Right cardiac atrium (tissue), 5 donors: ENCODE measurements around the gene MAPK11. TPM values are rescaled to one million over a fixed set of nuclear protein-coding genes. Genes with fewer than 3 reads are reported as not detected.

Experiments used
- ATAC-seq, 2 donors: fragments of 200-7000 bp; cut with Tn5 transposase; one replicate each; pipeline versions ENCODE4 v1.8.0 to v1.9.1; 2020; ENCODE audit warnings: moderate library complexity in 2 of 2, mild to moderate bottlenecking in 1 of 2
- DNase-seq, 3 donors: peaks; one replicate each; pipeline ENCODE4 v3.0.0-alpha.2; 2020
- H3K27ac ChIP-seq: one replicate; pipeline ENCODE4 v1.5.1; 2013; ENCODE audit warnings: mild to moderate bottlenecking, low read length, control low read depth, moderate library complexity
- H3K27me3 ChIP-seq: one replicate; pipeline ENCODE4 v1.6.1; 2013; ENCODE audit not compliant: control insufficient read depth, insufficient read depth
- H3K4me1 ChIP-seq: one replicate; pipeline ENCODE4 v1.6.1; 2013; ENCODE audit warnings: low read length; ENCODE audit not compliant: control insufficient read depth, insufficient read depth
- H3K4me3 ChIP-seq: one replicate; pipeline ENCODE4 v1.5.1; 2013; ENCODE audit warnings: low read length, control low read depth
- H3K9me3 ChIP-seq: one replicate; pipeline ENCODE4 v1.6.1; 2013; ENCODE audit warnings: low read length; ENCODE audit not compliant: control insufficient read depth
- WGBS: extraction: QIAGEN DNeasy Blood & Tissue Kit; methylation state at CpG from one replicate; pipeline ENCODE4 v1.1.7; 2013; 5-methylcytosine and 5-hydroxymethylcytosine counted together
- intact Hi-C, 4 donors: fragments of 100-400 bp; cut with DNase I; formaldehyde crosslinking; loops; one replicate each; pipeline versions ENCODE4 v1.11.0 to v1.14.0; 2022 to 2023
- polyA plus RNA-seq: library from polyadenylated mRNA; stranded (reverse); fragments of 200-250 nt; gene quantifications from one replicate; pipeline ENCODE4 v1.2.3, GENCODE V29; 2013
- total RNA-seq, 4 donors: library from RNA; stranded (reverse); fragmentation: NEBNext Ultra II Directional; extraction: Animal tissue kit (Norgen Biotek cat#: 25700); gene quantifications; one replicate each; pipeline ENCODE4 v1.2.1, GENCODE V29; 2021
- donor health status: healthy with polysubstance abuse.
- donor health status: DM: no; HTN: yes; CAD: no.
- donor health status: DM: no; HTN: no; CAD: no.
- donor health status: DM: no; HTN: yes; CAD: no; lungs with severe emphysema.
- donor health status: DM: yes; HTN: yes; CAD: no.

MAPK11 gene
- total and polyA plus RNA-seq, 5 donors, result 6.4 to 8.8 (median 7.5) TPM

- WGBS, result 71% methylated on average over 14 of the region's 14 CpGs
- H3K4me3 ChIP-seq, result no peak overlapping the region
Observed at GRCh38 chr22:50314081-50314454, 43.9 kb upstream of the MAPK11 start.

GRCh38 chr22:50313600-50313999, 43.4 kb upstream of the MAPK11 start:
- intact Hi-C loops, result loop anchor here in 1 of 4 donors (5.0 kb wide), 1 partner anchor 36 kb away; no protein-coding TSS in a partner anchor
- no peak for ATAC-seq
- Histone ChIP-seq H3K4me1 (peaks cover 3% of the 10 kb centered on the region), H3K27me3 (no peaks in the 10 kb centered on the region), H3K9me3 (no peaks in the 10 kb centered on the region), H3K27ac (no peak overlapping the region), H3K4me3 (no peak overlapping the region)
- WGBS, result 88% methylated on average over 17 of the region's 17 CpGs
- DNase-seq, result no peak

More at GRCh38 chr22:50314081-50314454, 43.9 kb upstream of the MAPK11 start:
- ATAC-seq (no peak), DNase-seq (no peak)
- Histone ChIP-seq H3K27ac (no peak overlapping the region), H3K27me3 (no peaks in the 10 kb centered on the region), H3K4me1 (peaks cover 1% of the 10 kb centered on the region), H3K9me3 (no peaks in the 10 kb centered on the region)
- intact Hi-C loops, result loop anchor here in 1 of 4 donors (5.0 kb wide), 1 partner anchor 37 kb away; no protein-coding TSS in a partner anchor

GRCh38 chr22:50313021-50313420, 42.8 kb upstream of the MAPK11 start:
- intact Hi-C loops, result loop anchor here in 1 of 4 donors (5.0 kb wide), 1 partner anchor 36 kb away; no protein-coding TSS in a partner anchor
- H3K27ac ChIP-seq, result no peak overlapping the region

GRCh38 chr22:50312371-50312770, 42.2 kb upstream of the MAPK11 start:
- ATAC-seq (no peak), DNase-seq (no peak)
- Histone ChIP-seq H3K4me1 (peaks cover 5% of the 10 kb centered on the region), H3K27ac (no peak overlapping the region), H3K4me3 (no peak overlapping the region), H3K27me3 (no peaks in the 10 kb centered on the region), H3K9me3 (no peaks in the 10 kb centered on the region)
- 97% methylated on average over 11 of the region's 12 CpGs for WGBS
- intact Hi-C loops, result loop anchor here in 1 of 4 donors (5.0 kb wide), 1 partner anchor 35 kb away; no protein-coding TSS in a partner anchor

More at GRCh38 chr22:50313021-50313420, 42.8 kb upstream of the MAPK11 start:
- Histone ChIP-seq H3K9me3 (no peaks in the 10 kb centered on the region), H3K4me3 (no peak overlapping the region), H3K4me1 (peaks cover 3% of the 10 kb centered on the region), H3K27me3 (no peaks in the 10 kb centered on the region)
- WGBS, result 79% methylated on average over 7 of the region's 7 CpGs
- no peak for ATAC-seq
- DNase-seq, result peak in 1 of 3 donors; percentile 49

- ATAC-seq, result no peak
- H3K4me1 ChIP-seq, result peaks cover 5% of the 10 kb centered on the region
- H3K27ac ChIP-seq, result no peak overlapping the region
- intact Hi-C loops, result loop anchor here in 1 of 4 donors (5.0 kb wide), 1 partner anchor 34 kb away; no protein-coding TSS in a partner anchor
- H3K4me3 ChIP-seq, result no peak overlapping the region
- peak in 1 of 3 donors; percentile 48 for DNase-seq
- H3K9me3 ChIP-seq, result no peaks in the 10 kb centered on the region
- H3K27me3 ChIP-seq, result no peaks in the 10 kb centered on the region
- WGBS, result 80% methylated on average over 23 of the region's 23 CpGs
Observed at GRCh38 chr22:50311606-50312351, 41.6 kb upstream of the MAPK11 start.

GRCh38 chr22:50310949-50311444, 40.8 kb upstream of the MAPK11 start:
- 92% methylated on average over 16 of the region's 16 CpGs for WGBS
- DNase-seq, result peak in 2 of 3 donors; percentile 38 to 43
- H3K9me3 ChIP-seq, result no peaks in the 10 kb centered on the region
- no peaks in the 10 kb centered on the region for H3K27me3 ChIP-seq
- peaks cover 5% of the 10 kb centered on the region for H3K4me1 ChIP-seq
- H3K27ac ChIP-seq, result no peak overlapping the region
- intact Hi-C loops, result loop anchor here in 1 of 4 donors (5.0 kb wide), 1 partner anchor 34 kb away; no protein-coding TSS in a partner anchor
- no peak for ATAC-seq
- H3K4me3 ChIP-seq, result no peak overlapping the region

- DNase-seq (peak in 2 of 3 donors; percentile 43 to 50), ATAC-seq (no peak)
- 90% methylated on average over 21 of the region's 21 CpGs for WGBS
- H3K4me3 ChIP-seq, result no peak overlapping the region
- no peaks in the 10 kb centered on the region for H3K27me3 ChIP-seq
- intact Hi-C loops, result loop anchor here in 1 of 4 donors (5.0 kb wide), 1 partner anchor 33 kb away; no protein-coding TSS in a partner anchor
- peaks cover 10% of the 10 kb centered on the region for H3K4me1 ChIP-seq
- no peak overlapping the region for H3K27ac ChIP-seq
- no peaks in the 10 kb centered on the region for H3K9me3 ChIP-seq
Observed at GRCh38 chr22:50310031-50310722, 40.0 kb upstream of the MAPK11 start.

GRCh38 chr22:50309601-50309991, 39.4 kb upstream of the MAPK11 start:
- Histone ChIP-seq H3K27me3 (no peaks in the 10 kb centered on the region), H3K27ac (no peak overlapping the region), H3K4me3 (no peak overlapping the region), H3K4me1 (peaks cover 13% of the 10 kb centered on the region), H3K9me3 (no peaks in the 10 kb centered on the region)
- ATAC-seq (no peak), DNase-seq (peak in 2 of 3 donors; percentile 49 to 55)
- intact Hi-C loops, result no loop called here
- 70% methylated on average over 7 of the region's 7 CpGs for WGBS

- H3K27ac ChIP-seq, result peak overlapping the region; percentile 33
- ATAC-seq (no peak), DNase-seq (peak in 2 of 3 donors; percentile 73 to 78)
- no peak overlapping the region for H3K4me3 ChIP-seq
- intact Hi-C loops, result no loop called here
- no peaks in the 10 kb centered on the region for H3K27me3 ChIP-seq
- no peaks in the 10 kb centered on the region for H3K9me3 ChIP-seq
- peaks cover 13% of the 10 kb centered on the region for H3K4me1 ChIP-seq
- WGBS, result 30% methylated on average over 9 of the region's 9 CpGs
Observed at GRCh38 chr22:50308986-50309600, 38.9 kb upstream of the MAPK11 start.

- Histone ChIP-seq H3K4me3 (no peak overlapping the region), H3K27ac (peak overlapping the region; percentile 83), H3K9me3 (no peaks in the 10 kb centered on the region), H3K4me1 (peaks cover 16% of the 10 kb centered on the region), H3K27me3 (no peaks in the 10 kb centered on the region)
- ATAC-seq (peak; percentile 58 to 69), DNase-seq (peak; percentile 86 to 95 (median 94))
- intact Hi-C loops, result no loop called here
- 20% methylated on average over 7 of the region's 7 CpGs for WGBS
Observed at GRCh38 chr22:50308597-50308935, 38.4 kb upstream of the MAPK11 start.
